Measurements from ENCODE around the gene FXYD2.

DNA sequence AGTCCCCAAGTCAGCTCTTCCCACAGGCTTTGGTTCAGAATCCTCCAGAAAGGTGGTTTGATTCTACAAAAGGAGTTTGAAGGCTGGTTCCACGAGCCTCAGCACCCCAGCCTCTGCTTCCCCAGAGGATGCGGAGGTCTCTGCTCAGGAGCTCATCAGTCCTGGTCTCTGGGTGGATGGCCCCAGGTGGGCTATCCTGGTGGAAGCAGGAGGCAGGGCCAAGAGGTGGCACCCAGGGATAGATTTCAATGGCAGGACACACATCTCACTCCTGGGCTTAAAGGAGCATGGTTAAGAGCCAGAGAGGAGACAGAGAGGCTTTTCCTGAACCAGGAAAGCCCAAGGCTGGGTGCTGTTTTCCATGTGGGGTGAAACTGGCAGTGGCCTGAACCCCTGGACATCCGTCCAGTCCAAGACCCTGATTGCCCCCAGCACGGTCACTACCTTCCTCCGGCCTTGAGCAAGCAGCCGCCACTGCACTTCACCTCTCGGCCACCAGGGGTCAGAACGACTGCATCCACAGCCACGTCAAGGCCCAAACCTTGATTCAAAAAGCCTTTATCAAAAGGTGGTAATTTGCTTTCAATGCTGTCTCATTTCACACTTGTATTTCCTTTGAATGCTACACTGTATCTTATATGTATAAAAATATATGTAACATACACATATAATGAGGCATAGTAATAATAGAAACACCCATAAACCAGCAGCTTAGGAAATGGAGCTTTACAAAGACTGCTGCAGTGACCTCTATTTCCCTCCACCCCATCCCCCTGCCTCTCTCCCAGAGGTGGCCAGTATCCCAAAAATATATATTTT lies 19.3 kb upstream of the FXYD2 start:
- no peak for TF ChIP-seq SP1 (IDR thresholded peaks at IDR 0.05)
- TF ChIP-seq ELF4 (IDR thresholded peaks at IDR 0.05) = no peak
- TF ChIP-seq FOXA1 (IDR thresholded peaks at IDR 0.05) = no peak
- no peak for TF ChIP-seq ZNF384 (IDR thresholded peaks at IDR 0.05)
- no peak for TF ChIP-seq SUZ12 (IDR thresholded peaks at IDR 0.05)
- no peak for TF ChIP-seq FOXM1 (IDR thresholded peaks at IDR 0.05; ENCODE audit: borderline replicate concordance)
- TF ChIP-seq ARNT (IDR thresholded peaks at IDR 0.05) = no peak
- TF ChIP-seq, protein P1, sequence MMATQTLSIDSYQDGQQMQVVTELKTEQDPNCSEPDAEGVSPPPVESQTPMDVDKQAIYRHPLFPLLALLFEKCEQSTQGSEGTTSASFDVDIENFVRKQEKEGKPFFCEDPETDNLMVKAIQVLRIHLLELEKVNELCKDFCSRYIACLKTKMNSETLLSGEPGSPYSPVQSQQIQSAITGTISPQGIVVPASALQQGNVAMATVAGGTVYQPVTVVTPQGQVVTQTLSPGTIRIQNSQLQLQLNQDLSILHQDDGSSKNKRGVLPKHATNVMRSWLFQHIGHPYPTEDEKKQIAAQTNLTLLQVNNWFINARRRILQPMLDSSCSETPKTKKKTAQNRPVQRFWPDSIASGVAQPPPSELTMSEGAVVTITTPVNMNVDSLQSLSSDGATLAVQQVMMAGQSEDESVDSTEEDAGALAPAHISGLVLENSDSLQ (IDR thresholded peaks at IDR 0.05) = no peak
- TF ChIP-seq L3MBTL2 (conservative IDR thresholded peaks at IDR 0.05) = no peak
- TF ChIP-seq HDGF (IDR thresholded peaks at IDR 0.05; ENCODE audit: borderline replicate concordance) = no peak
